SK-N-MC (cell line): ENCODE results near the gene PPP4R1.

Experiments
- EZH2 ChIP-seq: fragments of 200-600 bp; sonication (generic); IDR thresholded peaks from one replicate; pipeline ENCODE4 v1.6.1; 2017; ENCODE audit warnings: antibody characterized with exemption
- POLR2AphosphoS5 ChIP-seq: IDR thresholded peaks from 2 replicates; pipeline ENCODE4 v1.6.1; 2012; ENCODE audit warnings: mild to moderate bottlenecking, low read depth, low read length, borderline replicate concordance

DNA sequence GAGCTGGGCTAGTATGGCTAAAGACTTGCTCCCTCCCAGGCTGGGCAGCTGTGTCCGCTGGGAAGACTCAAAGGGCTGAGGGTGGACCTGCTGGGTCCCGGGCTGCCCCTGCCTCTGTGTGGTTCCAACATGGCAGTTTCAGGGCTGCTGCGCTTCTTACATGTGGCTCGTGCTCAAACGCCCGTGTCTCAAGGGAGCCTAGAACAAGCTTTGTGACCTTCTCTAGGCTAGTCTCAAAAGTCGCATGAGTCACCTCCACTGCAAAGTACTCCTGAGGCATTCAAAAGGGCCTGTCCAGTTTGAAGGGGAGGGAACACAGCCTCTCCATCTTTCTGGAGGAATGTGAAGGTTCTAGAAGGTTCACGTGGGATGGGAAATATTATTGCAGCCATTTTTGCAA lies 49.0 kb upstream of the PPP4R1 start:
- TF ChIP-seq POLR2AphosphoS5 = no peak
- no peak for TF ChIP-seq EZH2
